ENCODE measurements around the gene SORCS1. TPM values are rescaled to one million over a fixed set of nuclear protein-coding genes. Genes with fewer than 3 reads are reported as not detected.

SORCS1 gene
- total RNA-seq, 1 donor from 2014 or later = 1.1 TPM

GRCh38 chr10:106706127-106706526 is 458.4 kb downstream of the SORCS1 start:
- no peak overlapping the region for H3K4me3 Mint-ChIP-seq (ENCODE audit: unreplicated experiment)

GRCh38 chr10:106705681-106706100 is 458.8 kb downstream of the SORCS1 start:
- no peak overlapping the region for H3K4me3 Mint-ChIP-seq (ENCODE audit: unreplicated experiment)
- Histone ChIP-seq H3K9me3 (ENCODE audit: insufficient read depth, low read depth, low read length) (no peaks in the 10 kb centered on the region), H3K27ac (ENCODE audit: low read depth, low read length) (no peak overlapping the region), H3K4me1 (ENCODE audit: insufficient read depth, low read length) (no peaks in the 10 kb centered on the region), H4K20me1 (ENCODE audit: insufficient read depth, low read length) (no peaks in the 10 kb centered on the region), H3K27me3 (ENCODE audit: insufficient read depth, low read length) (no peaks in the 10 kb centered on the region), H2AFZ (ENCODE audit: low read depth, low read length) (no peak overlapping the region), H3K4me2 (ENCODE audit: low read length) (no peak overlapping the region), H3K9ac (ENCODE audit: low read length) (no peak overlapping the region), H3K79me2 (ENCODE audit: insufficient read depth, low read length) (no peaks in the 10 kb centered on the region), H3K4me3 (ENCODE audit: insufficient read depth, low read depth, low read length) (no peak overlapping the region), H3K36me3 (ENCODE audit: insufficient read depth, low read length) (no peaks in the 10 kb centered on the region)
- H3K4me1 Mint-ChIP-seq (ENCODE audit: low read depth, unreplicated experiment) = no peaks in the 10 kb centered on the region
- TF ChIP-seq EZH2 (IDR thresholded peaks at IDR 0.05; ENCODE audit: insufficient read depth, low read length) = no peak
- peak; percentile 70 for TF ChIP-seq CTCF (IDR thresholded peaks at IDR 0.05; ENCODE audit: insufficient read depth, low read depth, low read length)
- H3K27ac Mint-ChIP-seq (ENCODE audit: unreplicated experiment) = no peak overlapping the region
- H3K27me3 Mint-ChIP-seq (ENCODE audit: low read depth, unreplicated experiment) = no peaks in the 10 kb centered on the region
- DNase-seq (ENCODE audit: low read depth) (peak; percentile 10), FAIRE-seq (no peak)
- no peaks in the 10 kb centered on the region for H3K36me3 Mint-ChIP-seq (ENCODE audit: low read depth, unreplicated experiment)
- H3K9me3 Mint-ChIP-seq (ENCODE audit: unreplicated experiment) = no peaks in the 10 kb centered on the region

More at GRCh38 chr10:106706127-106706526, 458.4 kb downstream of the SORCS1 start:
- H3K9me3 ChIP-seq (ENCODE audit: insufficient read depth, low read depth, low read length) = no peaks in the 10 kb centered on the region
- TF ChIP-seq CTCF (IDR thresholded peaks at IDR 0.05; ENCODE audit: insufficient read depth, low read depth, low read length) = no peak
- no peak for TF ChIP-seq EZH2 (IDR thresholded peaks at IDR 0.05; ENCODE audit: insufficient read depth, low read length)
- H3K4me2 ChIP-seq (ENCODE audit: low read length) = no peak overlapping the region
- Mint-ChIP-seq H3K4me1 (ENCODE audit: low read depth, unreplicated experiment) (no peaks in the 10 kb centered on the region), H3K27me3 (ENCODE audit: low read depth, unreplicated experiment) (no peaks in the 10 kb centered on the region), H3K27ac (ENCODE audit: unreplicated experiment) (no peak overlapping the region), H3K9me3 (ENCODE audit: unreplicated experiment) (no peaks in the 10 kb centered on the region), H3K36me3 (ENCODE audit: low read depth, unreplicated experiment) (no peaks in the 10 kb centered on the region)
- H2AFZ ChIP-seq (ENCODE audit: low read depth, low read length) = no peak overlapping the region
- DNase-seq (ENCODE audit: low read depth) (no peak), FAIRE-seq (no peak)
- H3K4me1 ChIP-seq (ENCODE audit: insufficient read depth, low read length) = no peaks in the 10 kb centered on the region
- H3K36me3 ChIP-seq (ENCODE audit: insufficient read depth, low read length) = no peaks in the 10 kb centered on the region
- no peaks in the 10 kb centered on the region for H4K20me1 ChIP-seq (ENCODE audit: insufficient read depth, low read length)
- no peaks in the 10 kb centered on the region for H3K27me3 ChIP-seq (ENCODE audit: insufficient read depth, low read length)
- no peaks in the 10 kb centered on the region for H3K79me2 ChIP-seq (ENCODE audit: insufficient read depth, low read length)
- no peak overlapping the region for H3K27ac ChIP-seq (ENCODE audit: low read depth, low read length)
- H3K9ac ChIP-seq (ENCODE audit: low read length) = no peak overlapping the region
- no peak overlapping the region for H3K4me3 ChIP-seq (ENCODE audit: insufficient read depth, low read depth, low read length)

- no peaks in the 10 kb centered on the region for H4K20me1 ChIP-seq (ENCODE audit: insufficient read depth, low read length)
- no peak overlapping the region for H3K4me2 ChIP-seq (ENCODE audit: low read length)
- no peak overlapping the region for H2AFZ ChIP-seq (ENCODE audit: low read depth, low read length)
- H3K9me3 ChIP-seq (ENCODE audit: insufficient read depth, low read depth, low read length) = no peaks in the 10 kb centered on the region
- FAIRE-seq (no peak), DNase-seq (ENCODE audit: low read depth) (no peak)
- H3K36me3 ChIP-seq (ENCODE audit: insufficient read depth, low read length) = no peaks in the 10 kb centered on the region
- H3K27ac Mint-ChIP-seq (ENCODE audit: unreplicated experiment) = no peak overlapping the region
- TF ChIP-seq CTCF (IDR thresholded peaks at IDR 0.05; ENCODE audit: insufficient read depth, low read depth, low read length) (no peak), EZH2 (IDR thresholded peaks at IDR 0.05; ENCODE audit: insufficient read depth, low read length) (no peak)
- no peaks in the 10 kb centered on the region for H3K4me1 Mint-ChIP-seq (ENCODE audit: low read depth, unreplicated experiment)
- H3K4me3 Mint-ChIP-seq (ENCODE audit: unreplicated experiment) = no peak overlapping the region
- H3K9me3 Mint-ChIP-seq (ENCODE audit: unreplicated experiment) = no peaks in the 10 kb centered on the region
- H3K4me3 ChIP-seq (ENCODE audit: insufficient read depth, low read depth, low read length) = no peak overlapping the region
- H3K27ac ChIP-seq (ENCODE audit: low read depth, low read length) = no peak overlapping the region
- H3K27me3 ChIP-seq (ENCODE audit: insufficient read depth, low read length) = no peaks in the 10 kb centered on the region
- H3K4me1 ChIP-seq (ENCODE audit: insufficient read depth, low read length) = no peaks in the 10 kb centered on the region
- H3K27me3 Mint-ChIP-seq (ENCODE audit: low read depth, unreplicated experiment) = no peaks in the 10 kb centered on the region
- H3K36me3 Mint-ChIP-seq (ENCODE audit: low read depth, unreplicated experiment) = no peaks in the 10 kb centered on the region
- H3K79me2 ChIP-seq (ENCODE audit: insufficient read depth, low read length) = no peaks in the 10 kb centered on the region
- no peak overlapping the region for H3K9ac ChIP-seq (ENCODE audit: low read length)
Measured at GRCh38 chr10:106696239-106696638, 468.3 kb downstream of the SORCS1 start.
